Endothelial cell of umbilical vein (primary cell): ENCODE measurements around the gene GP5. TPM values are rescaled to one million over a fixed set of nuclear protein-coding genes. Genes with fewer than 3 reads are reported as not detected.

Experiments used
- BruUV-seq: library from RNA; stranded (reverse); fragments of 400-500 nt; replicated peaks from 2 replicates; lab custom pipeline; 2021; lab: Mats Ljungman, UMichigan
- CTCF ChIA-PET: fragments of 300-600, 350-600 bp; sonication (Branson Sonifier 250); formaldehyde crosslinking; loops from one replicate; lab custom pipeline; 2021; ENCODE audit warnings: antibody characterized with exemption, inconsistent platforms; lab: Charles Lee
- POLR2A ChIA-PET: fragments of 300-600, 350-600 bp; sonication (Branson Sonifier 250); formaldehyde crosslinking; loops from one replicate; lab custom pipeline; 2021; ENCODE audit warnings: antibody characterized with exemption, inconsistent platforms; lab: Charles Lee
- DNase-seq: peaks from one replicate; pipeline ENCODE4 v3.0.0-alpha.2; 2011; ENCODE audit warnings: low read depth, low spot score
- FAIRE-seq: peaks from 2 replicates; lab custom pipeline; 2011; peaks lifted over from hg19 to GRCh38; lab: Jason Lieb, UNC
- H2AFZ ChIP-seq: 2 replicates; pipeline ENCODE4 v1.6.0; 2012; ENCODE audit warnings: low read depth, low read length, control low read depth, inconsistent platforms
- H3K27ac ChIP-seq: 2 replicates; pipeline ENCODE4 v1.5.1; 2011; ENCODE audit warnings: low read depth, mild to moderate bottlenecking, control low read depth, low read length, moderate library complexity; ENCODE audit not compliant: insufficient read depth
- H3K27me3 ChIP-seq, 2 experiments: 2 replicates each; pipeline versions ENCODE4 v1.6.0 to v1.6.1; 2011; ENCODE audit warnings: low read length in 2 of 2, mixed read lengths in 1 of 2; ENCODE audit not compliant: control insufficient read depth in 2 of 2, insufficient read depth in 2 of 2
- H3K36me3 ChIP-seq, 2 experiments: 2 replicates in 1 of 2; 3 replicates in 1 of 2; pipeline ENCODE4 v1.5.1; 2011; ENCODE audit warnings: low read length in 2 of 2, mild to moderate bottlenecking in 1 of 2, moderate library complexity in 1 of 2; ENCODE audit not compliant: control insufficient read depth in 2 of 2, insufficient read depth in 2 of 2; ENCODE audit errors: extremely low read depth in 1 of 2
- H3K4me1 ChIP-seq: 3 replicates; pipeline ENCODE4 v1.5.1; 2011; ENCODE audit warnings: mild to moderate bottlenecking, low read length; ENCODE audit not compliant: control insufficient read depth, insufficient read depth; ENCODE audit errors: extremely low read depth
- H3K4me2 ChIP-seq: 2 replicates; pipeline ENCODE4 v1.6.1; 2011; ENCODE audit warnings: low read length, control low read depth, mixed read lengths; ENCODE audit not compliant: insufficient read depth
- H3K4me3 ChIP-seq, 3 experiments: fragments of 200-600 bp in 1 of 3; sonication (generic), shearing (Covaris generic) in 1 of 3; replicated peaks in 1 of 3; 2 replicates each; pipeline ENCODE4 v1.5.1; 2011 to 2016; ENCODE audit warnings: control low read depth in 3 of 3, low read length in 3 of 3, mild to moderate bottlenecking in 2 of 3, inconsistent platforms in 1 of 3, low read depth in 1 of 3, moderate library complexity in 1 of 3; ENCODE audit not compliant: insufficient read depth in 1 of 3
- H3K79me2 ChIP-seq: 2 replicates; pipeline ENCODE4 v1.6.0; 2012; ENCODE audit warnings: low read length, inconsistent platforms; ENCODE audit not compliant: control insufficient read depth, insufficient read depth
- H3K9ac ChIP-seq: replicated peaks from 2 replicates; pipeline ENCODE3; 2011; ENCODE audit warnings: low read length, control low read depth; ENCODE audit not compliant: insufficient read depth; ENCODE audit errors: extremely low read depth
- H3K9me1 ChIP-seq: replicated peaks from 3 replicates; pipeline ENCODE4 v1.6.0; 2011; ENCODE audit warnings: mild to moderate bottlenecking, low read length; ENCODE audit not compliant: control insufficient read depth, insufficient read depth; ENCODE audit errors: extremely low read depth
- H3K9me3 ChIP-seq: replicated peaks from 2 replicates; pipeline ENCODE4 v1.5.1; 2012; ENCODE audit warnings: low read length, inconsistent platforms; ENCODE audit not compliant: control insufficient read depth, insufficient read depth
- H4K20me1 ChIP-seq: replicated peaks from 2 replicates; pipeline ENCODE3; 2011; ENCODE audit warnings: mild to moderate bottlenecking, low read length; ENCODE audit not compliant: control insufficient read depth, insufficient read depth; ENCODE audit errors: extremely low read depth
- EZH2 ChIP-seq: IDR thresholded peaks from 2 replicates; pipeline ENCODE4 v1.6.1; 2012; ENCODE audit warnings: borderline replicate concordance, low read depth, mild to moderate bottlenecking, moderate library complexity, low read length, inconsistent platforms; ENCODE audit not compliant: severe bottlenecking
- FOS ChIP-seq: IDR thresholded peaks from 2 replicates; pipeline ENCODE4 v1.6.1; 2011; ENCODE audit warnings: mild to moderate bottlenecking, low read length, moderate library complexity, borderline replicate concordance; ENCODE audit not compliant: insufficient read depth
- JUN ChIP-seq: IDR thresholded peaks from 2 replicates; pipeline ENCODE4 v1.6.1; 2011; ENCODE audit warnings: borderline replicate concordance, low read depth; ENCODE audit not compliant: insufficient read length, insufficient read depth
- dilution Hi-C: fragments of 300-500 bp; cut with MboI; formaldehyde crosslinking; loops from one replicate; pipeline ENCODE4 v1.15.0; 2019; ENCODE audit warnings: low sequenced_read_pairs; ENCODE audit not compliant: extremely low pct_ligation_motif_present
- intact Hi-C: fragments of 100-400 bp; cut with micrococcal nuclease; formaldehyde crosslinking; loops from one replicate; pipeline ENCODE4 v1.10.0; 2022
- polyA plus RNA-seq, 4 experiments: library from polyadenylated mRNA; depleted of rRNA in 3 of 4; stranded (reverse) in 3 of 4; unstranded in 1 of 4; fragments of >200 nt; gene quantifications; 2 replicates each; pipeline versions ENCODE4 v1.2.1 to v1.2.3, GENCODE V29; 2011 to 2012; ENCODE audit warnings: missing spikeins in 1 of 4
- total RNA-seq: library from RNA; stranded (reverse); gene quantifications from 2 replicates; pipeline ENCODE4 v1.2.3, GENCODE V29; 2021
- TF ChIP-seq, protein P1 (sequence below), 2 donors: IDR thresholded peaks; 1 replicate in 1 of 2; 2 replicates in 1 of 2; pipeline ENCODE4 v1.5.1; 2011; ENCODE audit warnings: low read length in 2 of 2, mild to moderate bottlenecking in 2 of 2, moderate library complexity in 2 of 2, control low read depth in 1 of 2, inconsistent platforms in 1 of 2, low read depth in 1 of 2; ENCODE audit not compliant: insufficient read depth in 1 of 2; ENCODE audit errors: extremely low read depth in 1 of 2

GP5 gene
- total and polyA plus RNA-seq, 2 donors (not counting 3 experiments of a cell fraction or from before 2014, with no cell fraction given), result 0.06 to 0.11 TPM

DNA sequence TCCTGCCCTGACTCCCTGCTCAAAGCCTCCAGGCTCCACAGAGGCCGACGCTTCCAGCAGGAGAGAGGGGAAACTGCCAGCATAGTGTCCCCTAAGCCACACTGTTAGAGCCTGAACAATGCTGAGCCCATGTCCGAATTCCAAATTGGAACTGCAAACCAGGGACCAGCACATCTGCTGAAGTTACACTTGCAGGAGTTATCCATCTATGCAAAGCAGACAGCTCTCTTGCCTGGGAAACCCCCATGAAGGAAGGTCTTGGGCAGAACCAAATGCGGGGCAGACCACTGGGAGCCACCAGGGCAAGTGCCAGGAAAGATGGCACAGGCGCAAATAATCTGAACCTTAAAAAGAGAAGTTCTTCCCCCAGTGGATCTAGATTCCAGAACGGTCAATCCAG is 30.1 kb downstream of the GP5 start:
- FAIRE-seq (no peak), DNase-seq (no peak)
- intact Hi-C loops, result no loop called here
- H3K4me3 ChIP-seq, result no peak overlapping the region
- H3K9ac ChIP-seq, result no peak overlapping the region
- no peak overlapping the region for H3K4me2 ChIP-seq
- no peaks in the 10 kb centered on the region for H3K9me3 ChIP-seq
- no peaks in the 10 kb centered on the region for H3K79me2 ChIP-seq
- peaks cover 15 to 19% of the 10 kb centered on the region in 2 experiments for H3K27me3 ChIP-seq
- dilution Hi-C loops, result no loop called here
- H3K4me1 ChIP-seq, result peaks cover 5% of the 10 kb centered on the region
- no peaks in the 10 kb centered on the region for H4K20me1 ChIP-seq
- ChIA-PET POLR2A (no interaction called here), CTCF (interaction anchor here (1.0 to 2.1 kb wide), 8 partner anchors 12 to 205 kb away, joined by 3 to 6 read pairs (median 3); no protein-coding TSS in a partner anchor)
- no peaks in the 10 kb centered on the region for H3K9me1 ChIP-seq
- H2AFZ ChIP-seq, result no peak overlapping the region
- no peaks in the 10 kb centered on the region for H3K36me3 ChIP-seq
- TF ChIP-seq, protein P1, sequence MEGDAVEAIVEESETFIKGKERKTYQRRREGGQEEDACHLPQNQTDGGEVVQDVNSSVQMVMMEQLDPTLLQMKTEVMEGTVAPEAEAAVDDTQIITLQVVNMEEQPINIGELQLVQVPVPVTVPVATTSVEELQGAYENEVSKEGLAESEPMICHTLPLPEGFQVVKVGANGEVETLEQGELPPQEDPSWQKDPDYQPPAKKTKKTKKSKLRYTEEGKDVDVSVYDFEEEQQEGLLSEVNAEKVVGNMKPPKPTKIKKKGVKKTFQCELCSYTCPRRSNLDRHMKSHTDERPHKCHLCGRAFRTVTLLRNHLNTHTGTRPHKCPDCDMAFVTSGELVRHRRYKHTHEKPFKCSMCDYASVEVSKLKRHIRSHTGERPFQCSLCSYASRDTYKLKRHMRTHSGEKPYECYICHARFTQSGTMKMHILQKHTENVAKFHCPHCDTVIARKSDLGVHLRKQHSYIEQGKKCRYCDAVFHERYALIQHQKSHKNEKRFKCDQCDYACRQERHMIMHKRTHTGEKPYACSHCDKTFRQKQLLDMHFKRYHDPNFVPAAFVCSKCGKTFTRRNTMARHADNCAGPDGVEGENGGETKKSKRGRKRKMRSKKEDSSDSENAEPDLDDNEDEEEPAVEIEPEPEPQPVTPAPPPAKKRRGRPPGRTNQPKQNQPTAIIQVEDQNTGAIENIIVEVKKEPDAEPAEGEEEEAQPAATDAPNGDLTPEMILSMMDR (IDR thresholded peaks at IDR 0.05; ENCODE audit: extremely low read depth in 1 of 2, insufficient read depth in 1 of 2, low read depth in 1 of 2, low read length in 2 of 2), result no peak
- TF ChIP-seq FOS (no peak), EZH2 (no peak)
- H3K27ac ChIP-seq, result no peak overlapping the region
- BruUV-seq, result no TSS peak

DNA sequence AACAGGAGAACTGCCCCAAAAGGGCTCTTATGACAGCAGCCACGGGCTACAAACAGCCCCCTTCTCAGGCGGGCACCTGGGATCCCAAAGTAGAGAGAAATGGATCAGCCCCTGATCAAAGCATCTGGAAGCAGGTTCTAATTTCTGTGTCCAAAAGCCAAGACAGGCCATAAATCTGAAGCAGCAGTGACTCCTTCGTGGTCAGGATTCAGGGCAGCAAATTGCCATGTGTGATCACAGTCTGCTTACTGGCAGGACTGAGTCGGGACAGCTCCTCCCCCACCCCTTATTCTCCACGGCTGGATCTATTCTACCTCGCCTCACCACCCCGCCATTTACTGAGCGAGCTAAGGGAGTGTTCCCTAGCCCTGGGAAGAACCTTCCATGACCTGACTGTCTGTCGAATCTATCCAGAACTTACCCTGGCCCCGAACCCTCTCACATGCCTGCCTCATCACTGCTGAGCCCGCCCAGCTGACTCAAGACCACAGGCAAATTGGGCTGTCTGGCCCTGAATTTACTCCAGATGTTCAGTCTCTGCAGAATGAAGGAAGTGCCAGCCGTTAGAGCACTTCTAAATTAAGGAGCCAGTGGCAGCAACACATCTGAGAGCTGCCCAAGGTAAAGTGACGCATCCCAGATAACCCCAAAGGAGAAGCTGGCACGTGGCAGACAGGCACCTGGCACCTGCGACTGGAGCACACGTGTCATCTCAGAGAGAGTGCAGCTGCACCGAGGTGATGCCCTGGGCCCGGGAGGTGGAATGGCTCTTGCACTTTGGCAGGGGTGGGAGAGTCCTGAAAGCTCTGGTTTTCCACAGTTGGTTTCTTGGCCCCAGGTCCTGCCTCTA is 30.8 kb downstream of the GP5 start:
- no TSS peak for BruUV-seq
- POLR2A ChIA-PET, result no interaction called here
- Histone ChIP-seq H3K27me3 (peaks cover 15 to 19% of the 10 kb centered on the region in 2 experiments), H3K9me1 (no peaks in the 10 kb centered on the region), H2AFZ (no peak overlapping the region), H3K4me1 (peaks cover 5% of the 10 kb centered on the region), H3K4me3 (no peak overlapping the region), H3K36me3 (no peaks in the 10 kb centered on the region), H3K9me3 (no peaks in the 10 kb centered on the region), H4K20me1 (no peaks in the 10 kb centered on the region), H3K4me2 (no peak overlapping the region), H3K9ac (no peak overlapping the region), H3K27ac (no peak overlapping the region), H3K79me2 (no peaks in the 10 kb centered on the region)
- dilution Hi-C loops (no loop called here), intact Hi-C loops (no loop called here)
- TF ChIP-seq JUN, result no peak
- DNase-seq (no peak), FAIRE-seq (no peak)
- CTCF ChIA-PET, result interaction anchor here (1.0 to 2.1 kb wide), 6 partner anchors 11 to 205 kb away, joined by 3 to 6 read pairs (median 3); no protein-coding TSS in a partner anchor
